Metanephros (tissue), 2 donors: Measurements from ENCODE around the gene DPEP3. TPM values are rescaled to one million over a fixed set of nuclear protein-coding genes. Genes with fewer than 3 reads are reported as not detected.

Experiments used
- small RNA-seq: library from RNA; depleted of rRNA; stranded (forward); fragments of <200 nt; gene quantifications from one replicate; pipeline ENCODE3, GENCODE V24; 2014; ENCODE audit warnings: low replicate concordance
- total RNA-seq: library from RNA; depleted of rRNA; stranded (reverse); fragments of >200 nt; gene quantifications from one replicate; pipeline ENCODE4 v1.2.3, GENCODE V29; 2014

Gene DPEP3, protein sequence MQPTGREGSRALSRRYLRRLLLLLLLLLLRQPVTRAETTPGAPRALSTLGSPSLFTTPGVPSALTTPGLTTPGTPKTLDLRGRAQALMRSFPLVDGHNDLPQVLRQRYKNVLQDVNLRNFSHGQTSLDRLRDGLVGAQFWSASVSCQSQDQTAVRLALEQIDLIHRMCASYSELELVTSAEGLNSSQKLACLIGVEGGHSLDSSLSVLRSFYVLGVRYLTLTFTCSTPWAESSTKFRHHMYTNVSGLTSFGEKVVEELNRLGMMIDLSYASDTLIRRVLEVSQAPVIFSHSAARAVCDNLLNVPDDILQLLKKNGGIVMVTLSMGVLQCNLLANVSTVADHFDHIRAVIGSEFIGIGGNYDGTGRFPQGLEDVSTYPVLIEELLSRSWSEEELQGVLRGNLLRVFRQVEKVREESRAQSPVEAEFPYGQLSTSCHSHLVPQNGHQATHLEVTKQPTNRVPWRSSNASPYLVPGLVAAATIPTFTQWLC
- total RNA-seq, result not detected

DNA sequence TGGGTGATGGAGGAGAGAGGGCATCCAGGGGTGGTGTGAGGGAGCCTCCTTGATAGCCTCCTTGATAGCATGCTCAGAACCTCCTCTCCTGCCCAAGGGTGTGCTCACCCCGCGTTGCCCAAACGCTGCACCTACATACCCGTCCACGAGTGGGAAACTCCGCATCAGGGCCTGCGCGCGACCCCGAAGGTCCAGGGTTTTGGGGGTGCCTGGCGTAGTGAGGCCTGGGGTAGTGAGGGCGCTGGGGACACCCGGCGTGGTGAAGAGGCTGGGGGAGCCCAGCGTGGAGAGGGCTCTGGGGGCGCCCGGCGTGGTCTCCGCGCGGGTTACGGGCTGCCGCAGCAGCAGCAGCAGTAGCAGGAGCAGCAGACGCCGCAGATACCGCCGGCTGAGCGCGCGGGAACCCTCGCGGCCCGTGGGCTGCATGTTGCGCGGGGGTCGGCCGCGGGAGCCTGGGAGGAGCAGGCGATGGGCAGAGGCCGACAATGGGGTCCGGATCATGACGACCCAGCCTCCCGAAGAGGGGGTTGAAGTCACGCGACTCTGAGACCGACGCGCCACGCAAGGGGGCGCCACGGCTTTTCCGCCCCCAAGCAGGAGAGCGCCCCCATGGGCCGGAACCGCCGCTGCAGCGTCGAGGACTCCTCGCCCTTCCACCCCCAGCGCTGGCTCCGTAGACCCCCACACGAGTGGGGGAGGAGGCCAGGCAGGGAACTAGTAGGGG lies at the start of gene DPEP3:
Gene DPEP3, minus strand, starts transcription at position 545 of the 724 bp plus-strand sequence. Its CDS starts 119 bp downstream, at position 426.

DNA sequence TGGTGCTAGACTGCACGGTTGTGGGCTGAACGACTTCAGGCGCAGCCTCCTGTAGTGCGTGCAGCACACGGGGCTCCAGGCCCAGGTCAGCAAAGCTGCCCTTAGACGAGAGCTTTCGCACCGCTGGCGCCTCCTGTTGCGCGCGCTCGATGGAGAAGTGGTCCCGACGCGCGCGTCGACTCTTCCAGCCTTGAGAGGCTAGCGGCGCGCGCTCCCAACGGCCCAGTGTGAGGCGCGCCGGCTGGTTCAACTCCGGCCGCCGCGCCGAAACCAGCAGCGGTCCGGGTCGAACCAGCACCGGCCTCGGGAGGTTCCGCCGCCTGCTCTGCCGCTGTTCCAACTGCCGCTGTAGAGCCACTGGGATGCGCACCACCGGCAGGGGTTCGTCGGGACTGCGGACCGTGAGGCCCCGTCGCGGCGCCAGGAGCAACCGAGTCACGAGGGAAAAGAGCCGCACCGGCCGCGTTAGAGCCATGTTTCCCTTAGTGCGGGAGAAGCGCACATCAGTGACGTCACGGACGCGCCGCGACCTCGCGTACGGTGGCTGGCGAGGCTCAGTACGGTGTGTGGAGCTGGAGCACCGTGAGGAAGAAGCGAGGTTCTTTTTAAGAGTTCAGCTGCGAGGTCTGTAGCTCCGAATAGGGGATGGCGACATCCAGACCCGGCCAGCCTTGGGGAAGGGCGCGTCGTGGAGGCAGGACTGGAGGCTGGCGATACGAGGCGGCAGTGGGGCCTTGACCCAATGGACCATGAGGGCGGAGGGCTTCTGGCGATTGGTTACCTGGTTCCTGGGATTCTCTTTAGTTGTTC lies 42.6 kb upstream of the DPEP3 start, which contains the start of the genes DDX28 and DUS2:
Gene DDX28, minus strand, starts transcription at position 505 of the 810 bp plus-strand sequence. Its CDS starts 30 bp downstream, at position 475.
Gene DUS2, plus strand, starts transcription at position 557 of the 810 bp plus-strand sequence. CDS start 14,740 bp downstream, outside the sequence.

DNA sequence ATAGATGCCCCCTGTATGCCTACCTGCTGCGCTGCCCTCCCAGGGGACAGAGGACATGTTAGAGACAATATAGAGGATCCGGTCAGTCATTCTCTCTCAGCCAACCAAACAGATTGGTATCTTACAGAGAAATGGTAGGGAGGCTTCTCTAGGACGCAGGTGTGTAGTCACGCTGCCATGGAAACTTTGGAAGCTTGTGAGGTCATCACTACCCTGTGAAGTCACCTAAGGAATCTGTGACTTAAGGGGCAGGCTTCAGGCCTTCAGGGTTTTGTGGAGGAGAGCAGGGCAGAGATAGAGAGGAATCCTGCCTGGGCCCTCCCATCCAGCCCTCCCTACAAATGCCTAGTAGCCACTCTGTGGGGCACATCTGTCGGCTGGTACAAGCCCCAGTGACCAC lies 35.4 kb upstream of the DPEP3 start, which contains the start of gene DPEP2NB:
Gene DPEP2NB, minus strand, starts transcription at position 231 of the 400 bp plus-strand sequence. Its CDS starts 141 bp downstream, at position 90.

DNA sequence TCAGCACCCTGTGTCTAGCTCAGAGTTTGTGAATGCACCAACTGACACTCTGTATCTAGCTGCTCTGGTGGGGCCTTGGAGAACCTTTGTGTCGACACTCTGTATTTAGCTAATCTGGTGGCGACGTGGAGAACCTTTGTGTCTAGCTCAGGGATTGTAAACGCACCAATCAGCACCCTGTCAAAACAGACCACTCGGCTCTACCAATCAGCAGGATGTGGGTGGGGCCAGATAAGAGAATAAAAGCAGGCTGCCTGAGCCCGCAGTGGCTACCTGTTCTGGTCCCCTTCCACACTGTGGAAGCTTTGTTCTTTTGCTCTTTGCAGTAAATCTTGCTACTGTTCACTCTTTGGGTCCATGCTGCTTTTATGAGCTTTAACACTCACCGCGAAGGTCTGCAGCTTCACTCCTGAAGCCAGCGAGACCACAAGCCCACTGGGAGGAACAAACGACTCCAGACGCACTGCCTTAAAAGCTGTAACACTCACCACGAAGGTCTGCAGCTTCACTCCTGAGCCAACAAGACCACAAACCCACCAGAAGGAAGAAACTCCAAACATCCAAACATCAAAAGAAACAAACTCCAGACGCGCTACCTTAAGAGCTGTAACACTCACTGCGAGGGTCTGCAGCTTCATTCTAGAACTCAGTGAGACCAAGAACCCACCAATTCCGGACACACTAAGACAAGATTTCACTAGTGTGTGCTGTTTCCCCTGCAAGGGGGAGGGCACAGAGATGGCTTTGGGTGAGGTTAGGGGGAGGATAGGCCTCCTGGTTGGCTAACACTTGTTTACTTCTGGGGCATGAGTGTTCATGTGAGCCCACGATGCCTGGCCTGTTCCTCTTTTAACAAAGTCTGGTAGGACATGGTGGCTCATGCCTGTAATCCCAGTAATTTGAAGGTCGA lies 18.7 kb upstream of the DPEP3 start, which contains the start of gene DPEP2:
Gene DPEP2, minus strand, starts transcription at position 706 of the 910 bp plus-strand sequence. CDS start 6,272 bp downstream, outside the sequence.

DNA sequence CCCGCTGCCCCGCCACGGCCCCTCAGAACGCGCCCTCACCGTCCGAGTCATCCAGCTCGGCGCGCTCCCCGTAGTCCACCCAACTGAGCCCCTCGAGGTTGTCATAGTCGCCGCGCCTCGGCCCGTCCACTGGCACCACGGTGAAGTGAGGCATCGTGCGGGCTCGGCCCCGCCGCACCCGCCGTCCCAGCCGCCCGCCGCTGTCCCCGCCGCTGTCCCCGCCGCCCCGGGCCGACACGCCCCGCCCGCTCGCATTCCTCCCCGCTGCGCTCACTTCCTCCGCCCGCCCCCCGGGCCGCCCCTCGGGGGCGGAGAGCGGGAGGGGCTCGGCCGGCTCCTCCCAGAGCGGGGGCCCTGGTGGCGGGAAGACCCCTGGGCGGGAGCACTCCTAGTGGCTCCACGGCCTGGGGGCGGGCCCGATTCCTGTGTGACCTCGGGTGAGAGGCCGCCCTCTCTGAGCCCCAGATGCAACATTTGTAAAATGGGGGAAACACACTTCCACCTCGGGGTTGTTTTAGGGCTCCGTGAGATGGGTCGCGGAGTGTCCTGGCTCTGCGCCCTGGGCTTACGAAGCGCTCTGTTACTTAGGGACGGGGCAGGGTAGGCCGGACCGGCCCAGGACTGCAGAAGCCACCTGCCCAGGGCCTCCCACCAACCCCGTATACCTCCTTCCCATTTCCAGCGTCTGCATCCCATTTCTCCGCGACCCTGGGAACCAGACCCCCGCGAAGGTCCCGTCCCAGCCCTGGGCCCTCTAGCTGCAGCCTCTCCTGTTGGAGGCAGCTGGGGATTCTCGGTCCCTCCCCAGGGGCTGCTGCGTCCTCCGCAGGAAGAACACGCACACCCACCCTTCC lies 11.7 kb downstream of the DPEP3 start, which contains the start of gene SLC12A4:
Gene SLC12A4, minus strand, starts transcription at position 238 of the 854 bp plus-strand sequence. Its CDS starts 84 bp downstream, at position 154.

DNA sequence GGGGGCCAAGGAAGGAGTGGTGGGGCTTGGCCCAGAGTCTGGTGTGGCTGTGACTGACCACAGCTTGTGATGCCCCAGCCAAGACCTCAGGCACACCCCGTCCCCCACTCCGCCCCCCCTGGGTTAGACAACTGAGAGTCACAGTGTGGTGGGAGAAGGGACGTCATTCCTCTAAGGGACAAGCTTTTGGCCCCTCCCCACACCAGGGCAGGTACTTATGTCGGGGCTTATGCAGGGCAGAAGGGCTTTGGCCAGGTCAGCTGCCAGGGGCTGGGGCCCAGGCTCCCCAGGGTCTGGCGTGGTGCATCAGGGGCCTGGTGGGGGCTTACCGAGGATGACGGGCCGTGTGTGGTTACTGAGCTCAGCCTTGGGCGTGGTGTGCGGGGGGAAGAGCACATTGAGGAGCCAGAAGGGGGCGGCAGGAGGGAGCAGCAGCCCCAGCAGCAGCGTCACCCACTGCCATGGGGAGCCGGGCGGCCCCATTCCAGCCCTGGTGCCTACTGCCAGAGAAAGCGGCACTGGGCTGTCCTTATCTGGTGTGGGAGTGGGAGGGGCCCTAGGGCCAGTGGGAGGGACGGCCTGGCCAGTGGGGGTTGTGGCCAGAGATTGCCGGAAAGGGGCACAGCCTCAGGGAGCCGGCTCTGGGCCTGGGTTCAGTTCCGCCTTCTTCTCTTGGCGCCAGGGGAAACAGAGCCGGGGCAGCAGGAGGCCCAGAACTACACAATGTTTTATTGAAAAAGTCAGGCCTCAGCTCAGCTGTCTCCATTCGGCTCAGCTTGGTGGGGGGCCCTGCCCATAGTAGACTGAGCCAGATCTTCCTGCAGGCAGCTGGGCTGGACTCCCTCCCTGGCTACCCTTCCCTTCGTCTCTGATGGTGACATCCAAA lies 36.4 kb downstream of the DPEP3 start, which contains the start of gene LCAT:
Gene LCAT, minus strand, starts transcription at position 502 of the 886 bp plus-strand sequence. Its CDS starts 19 bp downstream, at position 483.

DNA sequence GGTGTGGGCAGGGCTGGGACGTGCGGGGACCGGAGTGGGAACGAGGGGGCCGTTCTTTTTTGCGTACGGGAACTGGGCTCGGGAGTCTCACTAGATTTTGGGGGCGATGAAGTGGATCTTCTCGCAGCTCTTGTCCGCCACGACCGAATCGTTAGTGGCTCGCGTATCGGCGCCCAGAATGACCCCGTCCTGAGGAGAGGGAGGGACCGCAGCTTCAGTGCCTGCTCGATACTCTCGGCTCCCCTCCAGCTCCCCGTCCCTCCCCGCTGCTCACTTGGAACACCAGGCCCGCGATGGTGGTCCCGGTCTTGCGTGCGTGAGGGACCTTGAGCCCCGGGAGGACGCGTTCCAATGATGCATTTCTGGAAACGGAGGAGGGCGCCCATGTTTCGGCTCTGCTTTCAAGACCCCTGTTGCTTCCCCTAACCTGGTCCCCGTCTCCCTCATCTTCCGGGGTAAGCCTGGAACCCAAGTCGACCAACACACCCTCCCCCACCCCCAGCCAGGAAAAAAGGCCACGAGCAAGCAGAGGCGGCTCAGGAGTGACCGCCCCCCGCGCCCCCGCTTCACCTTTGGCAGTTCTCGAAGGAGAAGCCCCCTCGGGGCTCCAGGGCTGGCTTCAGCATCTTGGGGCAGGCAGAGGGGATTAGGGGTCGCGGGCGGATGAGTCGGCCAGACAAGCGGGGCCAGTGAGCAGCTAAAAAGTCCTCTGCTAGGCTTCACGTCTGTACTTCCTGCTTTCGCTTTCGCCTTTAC lies 44.0 kb downstream of the DPEP3 start, which contains the start of gene PSMB10:
Gene PSMB10, minus strand, starts transcription at position 727 of the 756 bp plus-strand sequence. Its CDS starts 101 bp downstream, at position 626.

DNA sequence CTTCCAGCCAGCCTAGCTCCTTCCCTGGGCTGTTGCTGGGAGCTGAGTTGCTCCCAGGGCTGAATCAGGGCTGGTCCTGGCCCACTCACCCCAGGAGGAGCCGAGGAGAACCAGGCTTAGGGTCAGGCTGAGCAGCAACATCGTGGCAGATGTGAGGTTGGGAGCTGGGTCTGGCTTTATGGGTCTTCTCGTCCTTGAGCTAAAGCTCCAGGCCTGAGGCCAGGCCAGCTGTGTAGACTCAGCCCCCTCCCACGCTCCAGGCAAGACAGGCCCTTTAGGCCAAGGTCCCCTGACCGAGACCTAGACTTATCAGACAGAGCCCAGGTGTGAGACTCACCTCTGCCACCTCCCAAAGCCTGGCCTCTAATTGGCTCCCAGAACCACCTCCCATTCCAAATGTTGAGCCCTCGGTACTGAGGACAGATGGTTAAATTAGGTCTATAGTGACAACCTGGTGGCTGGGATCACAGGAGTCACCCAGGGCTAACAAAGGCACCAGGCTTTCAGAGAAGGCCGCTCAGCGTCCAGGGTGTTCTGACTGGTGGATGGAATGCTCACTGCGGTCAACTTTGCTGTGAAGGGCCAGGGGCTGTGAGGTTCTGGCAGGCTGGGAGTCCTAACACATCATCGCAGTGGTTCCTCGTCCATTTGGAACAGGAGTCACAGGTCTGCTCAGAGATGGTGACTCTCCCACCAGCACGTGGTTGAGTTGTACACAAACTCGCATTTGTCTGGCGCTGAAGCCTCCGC lies 48.4 kb downstream of the DPEP3 start, which contains the start of gene CTRL:
Gene CTRL, minus strand, starts transcription at position 151 of the 750 bp plus-strand sequence. Its CDS starts 10 bp downstream, at position 141.

Small RNAs within 50 kb of the gene (small RNA-seq; reads per million reads assigned to genes)
- gene RNU6-359P, result not detected

Other genes with a start within 250 kb of the DPEP3 start
- gene RANBP10, start 173.9 kb downstream of the DPEP3 start, total RNA-seq, result 18.7 TPM
- gene TSNAXIP1, start 173.6 kb downstream of the DPEP3 start, total RNA-seq, result 5.4 TPM
- 37.0 TPM for gene THAP11, start 138.2 kb downstream of the DPEP3 start, total RNA-seq
- gene NUTF2, start 133.6 kb downstream of the DPEP3 start, total RNA-seq, result 115 TPM
- gene CENPT, start 132.8 kb downstream of the DPEP3 start, total RNA-seq, result 39.8 TPM
- gene EDC4, start 107.4 kb downstream of the DPEP3 start, total RNA-seq, result 82.0 TPM
- gene NRN1L, start 95.6 kb downstream of the DPEP3 start, total RNA-seq, result 1.2 TPM
- 26.0 TPM for gene PSKH1, start 87.2 kb downstream of the DPEP3 start, total RNA-seq
- gene CTRL, start 48.6 kb downstream of the DPEP3 start, total RNA-seq, result 0.18 TPM
- gene PSMB10, start 43.6 kb downstream of the DPEP3 start, total RNA-seq, result 54.2 TPM
- 10.1 TPM for gene LCAT, start 36.4 kb downstream of the DPEP3 start, total RNA-seq
- gene SLC12A4, start 11.9 kb downstream of the DPEP3 start, total RNA-seq, result 45.4 TPM
- 2.7 TPM for gene DPEP2, start 19.0 kb upstream of the DPEP3 start, total RNA-seq
- not detected for gene DPEP2NB, start 35.4 kb upstream of the DPEP3 start, total RNA-seq
- gene DDX28, start 42.7 kb upstream of the DPEP3 start, total RNA-seq, result 10.2 TPM
- gene DUS2, start 42.8 kb upstream of the DPEP3 start, total RNA-seq, result 11.3 TPM
- gene NFATC3, start 104.9 kb upstream of the DPEP3 start, total RNA-seq, result 36.4 TPM